HUES6 (cell line): Measurements from ENCODE around the gene PPM1E.

Source experiments
- H3K27ac ChIP-seq: 2 replicates; pipeline ENCODE4 v1.7.0; 2013; ENCODE audit warnings: low read depth, mild to moderate bottlenecking, low read length, inconsistent platforms
- H3K27me3 ChIP-seq: 2 replicates; pipeline ENCODE4 v1.6.1; 2013; ENCODE audit warnings: low read length; ENCODE audit not compliant: control insufficient read depth, insufficient read depth
- H3K36me3 ChIP-seq: 2 replicates; pipeline ENCODE4 v1.6.1; 2013; ENCODE audit warnings: low read length; ENCODE audit not compliant: control insufficient read depth, insufficient read depth
- H3K4me1 ChIP-seq: 2 replicates; pipeline ENCODE4 v1.6.1; 2013; ENCODE audit warnings: low read length; ENCODE audit not compliant: control insufficient read depth, insufficient read depth
- H3K4me3 ChIP-seq: 2 replicates; pipeline ENCODE4 v1.5.1; 2013; ENCODE audit warnings: low read depth, low read length
- H3K9ac ChIP-seq: one replicate; pipeline ENCODE4 v1.6.1; 2013; ENCODE audit warnings: mild to moderate bottlenecking, low read length
- H3K9me3 ChIP-seq: 2 replicates; pipeline ENCODE4 v1.6.1; 2013; ENCODE audit warnings: low read depth, low read length; ENCODE audit not compliant: control insufficient read depth, insufficient read depth

Gene PPM1E

DNA sequence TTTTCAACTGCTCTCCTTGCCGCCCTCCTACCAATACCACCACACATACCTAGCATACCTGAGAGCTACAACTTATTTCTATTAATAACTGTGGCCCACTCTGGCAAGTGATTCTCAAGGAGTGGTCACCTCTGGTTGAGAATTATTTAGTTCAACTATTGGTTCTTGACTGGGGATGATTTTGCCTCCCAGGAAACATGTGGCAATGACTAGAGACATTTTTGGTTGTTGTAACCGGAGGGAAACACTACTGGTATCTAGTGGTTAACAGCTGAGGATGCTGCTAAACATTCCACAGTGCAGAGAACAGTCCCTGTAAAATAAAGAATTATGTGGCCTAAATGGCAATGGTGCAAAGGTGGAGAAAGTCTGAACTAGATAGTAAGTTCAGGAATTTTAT lies 254.4 kb downstream of the PPM1E start:
- Histone ChIP-seq H3K27me3 (no peaks in the 10 kb centered on the region), H3K9me3 (no peaks in the 10 kb centered on the region), H3K36me3 (peaks cover 27% of the 10 kb centered on the region), H3K4me1 (no peaks in the 10 kb centered on the region), H3K9ac (no peak overlapping the region), H3K4me3 (no peak overlapping the region), H3K27ac (no peak overlapping the region)

- H3K36me3 ChIP-seq = peaks cover 40% of the 10 kb centered on the region
- no peaks in the 10 kb centered on the region for H3K9me3 ChIP-seq
- no peak overlapping the region for H3K27ac ChIP-seq
- H3K4me3 ChIP-seq = no peak overlapping the region
- no peaks in the 10 kb centered on the region for H3K27me3 ChIP-seq
- no peaks in the 10 kb centered on the region for H3K4me1 ChIP-seq
- no peak overlapping the region for H3K9ac ChIP-seq
Observed at GRCh38 chr17:59011975-59012374, 256.3 kb downstream of the PPM1E start.

DNA sequence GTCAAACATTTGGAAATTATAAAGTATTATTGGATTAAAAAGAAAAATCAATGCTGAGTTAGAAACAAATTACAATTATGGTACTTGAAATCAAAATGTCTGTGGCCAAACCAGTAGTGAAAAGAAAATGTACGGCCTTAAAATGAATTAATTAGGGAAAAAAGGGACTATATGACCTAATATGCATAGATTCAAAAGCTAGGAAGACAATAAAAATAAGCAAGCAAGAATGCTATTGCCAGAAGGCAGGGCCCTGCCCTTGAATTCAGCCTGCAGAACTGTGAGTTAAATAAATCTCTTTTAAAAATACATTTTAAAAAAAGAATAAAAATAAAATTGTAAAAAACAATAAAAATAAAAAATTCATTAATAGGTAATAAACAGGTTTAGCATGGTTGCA lies 262.4 kb downstream of the PPM1E start:
- H3K4me3 ChIP-seq = no peak overlapping the region
- no peak overlapping the region for H3K9ac ChIP-seq
- peaks cover 22% of the 10 kb centered on the region for H3K36me3 ChIP-seq
- H3K9me3 ChIP-seq = no peaks in the 10 kb centered on the region
- no peak overlapping the region for H3K27ac ChIP-seq
- H3K27me3 ChIP-seq = no peaks in the 10 kb centered on the region
- H3K4me1 ChIP-seq = no peaks in the 10 kb centered on the region

- no peak overlapping the region for H3K9ac ChIP-seq
- no peak overlapping the region for H3K27ac ChIP-seq
- H3K4me3 ChIP-seq = no peak overlapping the region
- no peaks in the 10 kb centered on the region for H3K27me3 ChIP-seq
- H3K36me3 ChIP-seq = peaks cover 23% of the 10 kb centered on the region
- no peaks in the 10 kb centered on the region for H3K4me1 ChIP-seq
- no peaks in the 10 kb centered on the region for H3K9me3 ChIP-seq
Observed at GRCh38 chr17:59024916-59025315, 269.3 kb downstream of the PPM1E start.

DNA sequence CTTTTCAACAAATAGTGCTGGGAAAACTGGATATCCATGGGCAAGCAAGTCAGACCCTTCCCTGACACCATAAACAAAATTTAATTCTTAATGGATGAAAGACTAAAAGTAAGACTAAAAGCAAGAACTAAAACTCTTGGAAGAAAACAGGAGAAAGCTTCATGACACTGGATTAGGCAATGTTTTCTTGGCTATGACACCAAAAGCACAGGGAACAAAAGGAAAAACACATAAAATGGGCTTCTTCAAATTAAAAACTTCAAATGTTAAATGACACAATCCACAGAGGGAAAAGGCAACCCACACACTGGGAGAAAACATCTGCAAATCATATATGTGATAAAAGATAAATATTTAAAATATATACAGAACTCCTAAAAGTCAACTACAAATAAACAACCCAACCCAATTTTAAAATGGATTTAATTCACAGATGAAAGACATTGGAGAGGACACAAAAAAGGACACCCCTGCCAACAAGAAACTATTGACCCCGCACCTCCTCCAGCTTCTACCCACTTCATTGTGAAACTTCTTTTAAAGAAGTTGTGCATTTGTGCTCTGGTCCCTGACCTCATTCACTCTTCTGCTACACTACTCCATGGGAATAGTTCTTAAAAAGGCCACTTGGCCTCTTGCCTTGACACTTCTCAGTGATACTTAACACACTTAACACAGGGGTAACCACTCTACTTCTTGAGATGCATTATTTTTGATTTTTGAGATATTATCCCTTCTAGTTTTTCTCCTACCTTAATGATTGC lies 270.7 kb downstream of the PPM1E start:
- Histone ChIP-seq H3K4me3 (no peak overlapping the region), H3K36me3 (peaks cover 24% of the 10 kb centered on the region)

GRCh38 chr17:59027750-59028149 lies 272.1 kb downstream of the PPM1E start:
- no peaks in the 10 kb centered on the region for H3K4me1 ChIP-seq
- H3K9ac ChIP-seq = no peak overlapping the region
- peaks cover 35% of the 10 kb centered on the region for H3K36me3 ChIP-seq
- H3K4me3 ChIP-seq = no peak overlapping the region
- no peaks in the 10 kb centered on the region for H3K9me3 ChIP-seq
- H3K27ac ChIP-seq = no peak overlapping the region
- H3K27me3 ChIP-seq = no peaks in the 10 kb centered on the region

More for the DNA sequence above, 270.7 kb downstream of the PPM1E start:
- H3K4me1 ChIP-seq = no peaks in the 10 kb centered on the region
- no peak overlapping the region for H3K27ac ChIP-seq
- no peaks in the 10 kb centered on the region for H3K27me3 ChIP-seq
- no peak overlapping the region for H3K9ac ChIP-seq
- H3K9me3 ChIP-seq = no peaks in the 10 kb centered on the region

DNA sequence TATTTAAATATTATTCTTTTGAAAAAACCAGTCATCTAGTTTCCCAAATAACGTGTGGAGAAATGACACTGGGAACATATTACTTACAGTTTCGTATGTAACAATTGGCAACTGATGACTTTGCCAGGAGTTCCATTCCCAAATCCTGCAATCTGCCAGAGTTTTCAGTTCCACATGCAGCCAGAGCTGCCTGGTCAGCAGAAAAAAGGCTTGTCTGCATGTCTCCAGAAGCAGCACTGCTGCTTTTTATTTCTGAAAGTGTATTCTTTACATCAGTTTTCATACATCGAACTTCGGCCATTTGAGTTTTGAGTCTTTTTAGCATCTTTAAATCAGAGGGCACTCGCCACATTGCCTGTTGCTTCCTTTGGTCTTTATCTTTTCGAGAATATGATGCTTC lies 272.7 kb downstream of the PPM1E start:
- H3K27me3 ChIP-seq = no peaks in the 10 kb centered on the region
- H3K9me3 ChIP-seq = no peaks in the 10 kb centered on the region
- H3K4me1 ChIP-seq = no peaks in the 10 kb centered on the region
- H3K4me3 ChIP-seq = no peak overlapping the region
- H3K36me3 ChIP-seq = peaks cover 38% of the 10 kb centered on the region
- no peak overlapping the region for H3K9ac ChIP-seq
- H3K27ac ChIP-seq = no peak overlapping the region

GRCh38 chr17:59030811-59031210 lies 275.2 kb downstream of the PPM1E start:
- peaks cover 41% of the 10 kb centered on the region for H3K36me3 ChIP-seq
- no peaks in the 10 kb centered on the region for H3K4me1 ChIP-seq
- no peaks in the 10 kb centered on the region for H3K9me3 ChIP-seq
- H3K4me3 ChIP-seq = no peak overlapping the region
- H3K27me3 ChIP-seq = no peaks in the 10 kb centered on the region
- H3K9ac ChIP-seq = no peak overlapping the region
- no peak overlapping the region for H3K27ac ChIP-seq
